Fibroblast of skin of right quadriceps (primary cell): ENCODE results near the gene FAM13B.

Experiments used
- DNase-seq: peaks from one replicate; pipeline ENCODE4 v3.0.0-alpha.2; 2013

FAM13B gene

DNA sequence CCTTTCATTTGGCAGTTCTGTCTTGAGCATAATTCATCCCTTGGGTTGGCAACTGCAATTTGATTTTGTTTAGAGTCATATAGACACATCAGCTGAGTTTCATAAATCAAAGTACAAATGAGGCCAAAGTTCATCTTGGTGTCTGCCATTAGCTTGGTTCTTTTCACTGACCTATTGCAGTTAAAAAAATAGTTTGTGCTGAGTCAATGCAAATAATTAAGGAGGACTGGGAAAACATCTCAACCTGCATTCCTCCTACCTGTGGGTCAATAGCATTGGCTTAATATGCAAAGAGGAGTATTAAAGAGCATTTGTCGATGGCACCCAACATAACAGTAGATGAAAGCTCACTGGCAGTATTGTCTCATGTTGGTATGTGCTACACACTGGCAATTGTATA, 142.0 kb downstream of the FAM13B start:
- DNase-seq: no peak

GRCh38 chr5:137888863-137889759, 143.8 kb downstream of the FAM13B start, which contains the start of gene PKD2L2:
TSS of gene PKD2L2 (plus strand) at chr5:137889457. CDS start at chr5:137889492, 35 bp downstream.
- peak; percentile 88 for DNase-seq

DNA sequence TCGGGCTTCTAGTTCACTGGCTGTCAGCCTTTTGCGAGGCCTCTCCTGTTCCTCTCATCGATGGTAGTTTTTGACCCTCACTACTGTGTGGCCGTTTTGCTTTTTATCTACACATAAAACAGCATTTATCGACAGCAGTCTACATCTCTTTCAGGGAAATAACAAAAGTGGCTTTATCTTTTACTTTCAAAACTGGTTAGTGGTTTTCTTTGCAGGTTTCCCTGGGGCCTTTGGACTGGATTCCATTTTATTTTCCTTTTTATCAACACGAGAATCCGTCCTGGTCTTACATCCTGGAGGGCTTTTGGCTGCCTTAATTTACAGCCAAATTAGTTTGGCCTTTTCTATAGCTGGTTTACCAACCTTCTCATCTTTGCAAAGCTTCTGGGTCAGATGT, 144.4 kb downstream of the FAM13B start:
- DNase-seq: no peak
